Hepatocyte (in vitro differentiated cells): ENCODE results near the gene PTPRE. TPM values are rescaled to one million over a fixed set of nuclear protein-coding genes. Genes with fewer than 3 reads are reported as not detected.

Source experiments
- DNase-seq: peaks from one replicate; pipeline ENCODE4 v3.0.0-alpha.2; 2016; ENCODE audit warnings: low spot score
- H2AFZ ChIP-seq: fragments of 200-600 bp; sonication (generic); 2 replicates; pipeline ENCODE4 v1.6.0; 2016; ENCODE audit warnings: antibody characterized with exemption, mild to moderate bottlenecking
- H3K27ac ChIP-seq: fragments of 200-600 bp; sonication (generic); 2 replicates; pipeline ENCODE4 v1.5.1; 2016; ENCODE audit warnings: mild to moderate bottlenecking
- H3K27me3 ChIP-seq: fragments of 200-600 bp; sonication (generic); 2 replicates; pipeline ENCODE4 v1.6.1; 2016
- H3K36me3 ChIP-seq: fragments of 200-600 bp; sonication (generic); replicated peaks from 2 replicates; pipeline ENCODE4 v1.5.1; 2016; ENCODE audit warnings: low read depth; ENCODE audit not compliant: insufficient read depth
- H3K4me1 ChIP-seq: fragments of 200-600 bp; sonication (generic); 2 replicates; pipeline ENCODE4 v1.5.1; 2016; ENCODE audit warnings: mild to moderate bottlenecking, moderate library complexity; ENCODE audit not compliant: insufficient read depth
- H3K4me2 ChIP-seq: fragments of 200-600 bp; sonication (generic); 2 replicates; pipeline ENCODE4 v1.6.0; 2016
- H3K4me3 ChIP-seq: fragments of 200-600 bp; sonication (generic); 2 replicates; pipeline ENCODE4 v1.5.1; 2016; ENCODE audit warnings: mild to moderate bottlenecking
- H3K79me2 ChIP-seq: fragments of 200-600 bp; sonication (generic); 2 replicates; pipeline ENCODE4 v1.6.0; 2017; ENCODE audit warnings: mild to moderate bottlenecking
- H3K9me2 ChIP-seq: fragments of 200-600 bp; sonication (generic); replicated peaks from 2 replicates; pipeline ENCODE4 v1.6.0; 2017; ENCODE audit warnings: mild to moderate bottlenecking; ENCODE audit not compliant: insufficient read depth
- H3K9me3 ChIP-seq: fragments of 200-600 bp; sonication (generic); 2 replicates; pipeline ENCODE4 v1.5.1; 2016; ENCODE audit warnings: low read depth, mild to moderate bottlenecking
- H4K20me1 ChIP-seq: fragments of 200-600 bp; sonication (generic); 2 replicates; pipeline ENCODE4 v1.6.0; 2016; ENCODE audit warnings: mild to moderate bottlenecking; ENCODE audit not compliant: insufficient read depth, poor library complexity, severe bottlenecking
- CTCF ChIP-seq: fragments of 200-600 bp; sonication (generic); IDR thresholded peaks from 2 replicates; pipeline ENCODE4 v1.5.1; 2016; ENCODE audit warnings: antibody characterized with exemption, mild to moderate bottlenecking; ENCODE audit not compliant: poor library complexity
- EZH2 ChIP-seq: fragments of 200-600 bp; sonication (generic); IDR thresholded peaks from 2 replicates; pipeline ENCODE4 v1.6.1; 2016; ENCODE audit warnings: antibody characterized with exemption, mild to moderate bottlenecking, borderline replicate concordance
- EZH2phosphoT487 ChIP-seq: fragments of 200-600 bp; sonication (generic); IDR thresholded peaks from one replicate; pipeline ENCODE4 v1.6.1; 2018; ENCODE audit warnings: antibody characterized with exemption, mild to moderate bottlenecking, low read depth, moderate library complexity; ENCODE audit not compliant: unreplicated experiment, severe bottlenecking
- WGBS: methylation state at CpG from one replicate; pipeline ENCODE4 v1.1.6; 2016; ENCODE audit warnings: low lambda C conversion rate; ENCODE audit errors: missing lambda C conversion rate; 5-methylcytosine and 5-hydroxymethylcytosine counted together
- polyA plus RNA-seq: library from polyadenylated mRNA; unstranded; fragments of >200 nt; fragmentation: Nextera tagmentation; extraction: Ambion mirVana; gene quantifications from 2 replicates; pipeline ENCODE4 v1.2.1, GENCODE V29; 2016
- total RNA-seq: library from RNA; depleted of rRNA; stranded (reverse); fragments of >200 nt; gene quantifications from 2 replicates; pipeline ENCODE4 v1.2.3, GENCODE V29; 2014

PTPRE gene
- total and polyA plus RNA-seq, 2 experiments from 2014 or later: 3.2 to 10.1 TPM

DNA sequence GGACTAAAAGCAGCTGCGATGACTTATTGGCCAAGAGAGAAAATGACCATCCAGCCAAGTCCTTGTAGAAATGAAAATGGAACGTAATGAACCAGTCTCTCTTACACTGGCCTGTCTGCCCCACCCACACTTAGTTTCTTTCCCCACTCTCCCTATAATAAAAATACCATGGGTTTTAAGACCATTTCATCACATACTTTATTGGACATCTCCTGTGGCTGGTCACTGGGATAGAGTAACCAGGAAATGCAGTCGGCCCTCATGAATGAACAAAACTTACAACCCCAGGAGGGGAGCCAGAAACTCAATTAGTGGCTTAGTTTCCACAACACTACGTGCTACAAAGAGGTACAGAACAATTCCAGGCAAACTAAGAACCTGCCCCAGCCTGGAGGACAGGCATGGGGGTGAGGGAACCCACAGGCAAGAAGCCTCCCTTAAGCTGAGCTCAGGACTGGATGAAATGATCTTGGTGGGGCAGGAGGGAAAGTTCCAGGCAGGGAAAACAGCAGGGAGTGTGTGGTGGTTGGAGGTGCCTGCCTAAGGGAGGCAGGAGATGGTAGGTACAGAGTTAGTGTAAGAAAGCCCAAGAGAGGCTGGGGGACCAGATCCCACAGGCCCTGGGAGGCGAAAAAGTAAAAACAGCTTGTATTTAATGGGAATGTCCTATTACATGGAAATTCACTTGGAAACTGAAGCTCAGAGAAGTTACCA, 189.7 kb downstream of the PTPRE start:
- no peaks in the 10 kb centered on the region for H3K27me3 ChIP-seq
- WGBS: 75% methylated on average over 5 of the region's 5 CpGs
- no peaks in the 10 kb centered on the region for H3K79me2 ChIP-seq
- H3K4me1 ChIP-seq: peaks cover 8% of the 10 kb centered on the region
- H3K9me3 ChIP-seq: no peaks in the 10 kb centered on the region
- H2AFZ ChIP-seq: no peak overlapping the region
- no peaks in the 10 kb centered on the region for H4K20me1 ChIP-seq
- H3K4me2 ChIP-seq: no peak overlapping the region
- H3K9me2 ChIP-seq: no peaks in the 10 kb centered on the region
- no peak overlapping the region for H3K27ac ChIP-seq
- TF ChIP-seq EZH2 (no peak), EZH2phosphoT487 (no peak), CTCF (no peak)
- no peaks in the 10 kb centered on the region for H3K36me3 ChIP-seq
- H3K4me3 ChIP-seq: no peak overlapping the region
- DNase-seq: no peak

DNA sequence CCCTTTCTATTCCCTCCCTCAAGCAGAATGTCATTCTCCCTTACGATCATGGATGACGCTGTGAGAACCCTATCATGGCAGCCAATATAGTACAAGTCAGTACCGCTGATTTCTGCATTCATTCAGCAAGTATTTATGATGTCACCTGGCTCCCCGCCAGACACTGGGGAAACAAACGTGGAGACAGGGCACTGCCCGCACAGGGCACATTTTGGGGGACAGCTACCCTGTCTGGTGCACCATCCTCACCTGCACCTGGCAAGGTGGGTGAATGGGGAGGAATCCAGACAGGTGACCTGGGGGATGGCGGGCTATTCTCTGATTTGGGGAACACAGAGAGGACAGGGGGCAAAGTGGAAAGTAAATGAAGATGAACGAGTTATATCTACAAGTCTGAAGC, 190.9 kb downstream of the PTPRE start:
- H3K9me2 ChIP-seq: no peaks in the 10 kb centered on the region
- peaks cover 8% of the 10 kb centered on the region for H3K4me1 ChIP-seq
- H3K9me3 ChIP-seq: no peaks in the 10 kb centered on the region
- H3K4me3 ChIP-seq: no peak overlapping the region
- no peak overlapping the region for H2AFZ ChIP-seq
- no peak for DNase-seq
- H3K79me2 ChIP-seq: no peaks in the 10 kb centered on the region
- H4K20me1 ChIP-seq: no peaks in the 10 kb centered on the region
- H3K27me3 ChIP-seq: no peaks in the 10 kb centered on the region
- TF ChIP-seq EZH2phosphoT487 (no peak), EZH2 (no peak), CTCF (no peak)
- no peak overlapping the region for H3K27ac ChIP-seq
- 88% methylated on average over 8 of the region's 8 CpGs for WGBS
- no peak overlapping the region for H3K4me2 ChIP-seq
- no peaks in the 10 kb centered on the region for H3K36me3 ChIP-seq

DNA sequence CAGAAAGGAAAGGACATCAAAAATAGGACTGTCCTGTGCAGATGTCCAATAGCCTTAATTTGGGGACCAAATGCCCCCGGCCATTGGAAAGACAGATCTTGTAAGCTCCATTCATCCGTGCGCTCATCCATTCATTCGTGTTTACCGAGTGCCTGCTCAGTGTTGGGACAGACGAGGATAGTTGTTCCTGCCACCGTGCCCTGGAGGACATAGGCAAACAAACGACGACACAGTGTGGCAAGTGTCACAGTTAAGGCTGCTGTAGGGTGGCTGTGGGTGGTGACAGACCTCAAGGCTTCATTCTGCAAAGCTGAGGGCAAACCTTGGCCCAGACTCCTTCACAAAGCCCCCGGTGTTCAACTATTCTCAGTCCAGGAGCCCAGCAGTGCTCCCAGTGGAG, 191.7 kb downstream of the PTPRE start:
- H3K4me3 ChIP-seq: no peak overlapping the region
- H4K20me1 ChIP-seq: no peaks in the 10 kb centered on the region
- no peaks in the 10 kb centered on the region for H3K36me3 ChIP-seq
- no peak overlapping the region for H2AFZ ChIP-seq
- H3K9me3 ChIP-seq: no peaks in the 10 kb centered on the region
- H3K27ac ChIP-seq: no peak overlapping the region
- no peaks in the 10 kb centered on the region for H3K79me2 ChIP-seq
- H3K4me2 ChIP-seq: no peak overlapping the region
- H3K9me2 ChIP-seq: no peaks in the 10 kb centered on the region
- no peak for DNase-seq
- TF ChIP-seq CTCF (no peak), EZH2phosphoT487 (no peak), EZH2 (no peak)
- WGBS: 94% methylated on average over 10 of the region's 10 CpGs
- H3K27me3 ChIP-seq: no peaks in the 10 kb centered on the region
- H3K4me1 ChIP-seq: peaks cover 8% of the 10 kb centered on the region

DNA sequence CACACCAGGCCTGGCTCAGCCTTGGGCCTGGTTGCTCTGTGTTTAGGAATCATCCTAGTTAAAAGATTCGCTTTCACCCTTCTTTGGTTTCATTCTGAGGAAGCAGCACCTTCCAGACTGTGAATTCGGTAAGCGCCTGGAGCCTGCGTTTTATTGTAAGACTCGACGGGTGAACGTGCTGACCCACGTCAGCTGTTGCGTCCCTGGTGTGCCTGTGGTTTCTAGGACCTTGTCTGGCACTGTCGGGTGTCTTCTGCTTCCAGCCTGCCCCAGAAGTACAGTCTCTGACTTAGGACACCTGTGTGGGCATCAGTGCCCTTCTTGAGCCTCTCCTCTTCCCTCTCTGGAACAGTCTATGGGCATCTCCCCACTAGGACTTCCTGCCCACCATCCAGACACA, 193.0 kb downstream of the PTPRE start:
- H3K4me2 ChIP-seq: no peak overlapping the region
- no peak for DNase-seq
- peaks cover 8% of the 10 kb centered on the region for H3K4me1 ChIP-seq
- no peaks in the 10 kb centered on the region for H4K20me1 ChIP-seq
- H3K9me3 ChIP-seq: no peaks in the 10 kb centered on the region
- no peaks in the 10 kb centered on the region for H3K79me2 ChIP-seq
- H3K27me3 ChIP-seq: no peaks in the 10 kb centered on the region
- H3K27ac ChIP-seq: no peak overlapping the region
- H3K36me3 ChIP-seq: no peaks in the 10 kb centered on the region
- H3K4me3 ChIP-seq: no peak overlapping the region
- TF ChIP-seq EZH2: no peak
- TF ChIP-seq EZH2phosphoT487: no peak
- TF ChIP-seq CTCF: no peak
- no peak overlapping the region for H2AFZ ChIP-seq
- WGBS: 97% methylated on average over 10 of the region's 10 CpGs
- H3K9me2 ChIP-seq: no peaks in the 10 kb centered on the region
